Activated T-cell treated with anti-CD3 and anti-CD28 coated beads, Interleukin-2, amount 50 U/mL, for 72 hours (primary cell): ENCODE data around the gene UTS2R. TPM values are rescaled to one million over a fixed set of nuclear protein-coding genes. Genes with fewer than 3 reads are reported as not detected.
"Not testable (repeated sequence)": the region's sequence is repeated elsewhere in the genome, so short reads cannot be mapped to it uniquely, and the experiment has no call there.

Experiments
- ATAC-seq, 2 donors: fragments of 150-1000 bp; cut with Tn5 transposase; replicated peaks in 1 of 2; 2 replicates each; pipeline ENCODE4 v1.10.0; 2021; ENCODE audit warnings: moderate library complexity in 2 of 2, mild to moderate bottlenecking in 1 of 2
- DNase-seq, 2 donors: peaks; one replicate each; pipeline ENCODE4 v3.0.0; 2021 to 2022; ENCODE audit warnings: mixed read lengths in 1 of 2
- H3K27ac Mint-ChIP-seq: one replicate; pipeline ENCODE4 v1.8.0; 2022; ENCODE audit warnings: mild to moderate bottlenecking, moderate library complexity, mixed read lengths
- H3K27me3 Mint-ChIP-seq: one replicate; pipeline ENCODE4 v1.8.0; 2022; ENCODE audit warnings: low read depth, mixed read lengths
- H3K36me3 Mint-ChIP-seq, 2 donors: one replicate each; pipeline ENCODE4 v1.8.0; 2022; ENCODE audit warnings: mixed read lengths in 2 of 2, mild to moderate bottlenecking in 1 of 2; ENCODE audit not compliant: insufficient read depth in 2 of 2
- H3K4me1 Mint-ChIP-seq: one replicate; pipeline ENCODE4 v1.8.0; 2022; ENCODE audit warnings: low read depth, mixed read lengths
- H3K4me3 Mint-ChIP-seq, 2 donors: one replicate each; pipeline ENCODE4 v1.8.0; 2022; ENCODE audit warnings: mild to moderate bottlenecking in 2 of 2, mixed read lengths in 2 of 2, moderate library complexity in 2 of 2
- H3K9me3 Mint-ChIP-seq, 2 donors: one replicate each; pipeline ENCODE4 v1.8.0; 2022; ENCODE audit warnings: mixed read lengths in 2 of 2
- total RNA-seq, 2 donors: library from RNA; stranded (reverse); gene quantifications; one replicate each; pipeline ENCODE4 v1.2.3, GENCODE V29; 2022

UTS2R gene
- total RNA-seq, 2 donors from 2014 or later = 0.46 TPM; not detected in 1

DNA sequence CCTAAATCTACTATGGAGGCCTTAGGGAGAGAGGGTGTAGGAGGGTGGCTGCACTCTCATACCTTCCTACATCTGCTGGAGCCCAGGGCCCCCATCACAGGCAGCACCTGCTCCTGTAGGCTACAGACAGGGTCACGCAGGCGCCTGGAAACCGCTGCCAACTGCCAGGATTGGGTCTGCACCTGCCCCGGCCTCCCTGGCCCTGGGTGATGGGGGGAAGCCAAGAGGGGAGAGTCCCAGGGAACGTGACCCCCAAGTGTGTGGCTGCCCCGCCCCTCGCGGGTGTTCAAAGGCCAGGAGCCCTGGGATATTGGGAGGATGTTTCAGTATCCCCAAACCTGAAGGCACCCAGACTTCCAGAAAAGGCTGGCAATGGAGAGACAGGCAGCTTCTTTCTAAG is 18.1 kb upstream of the UTS2R start:
- peaks cover 6% of the 10 kb centered on the region for H3K27me3 Mint-ChIP-seq
- no peak overlapping the region for H3K4me3 Mint-ChIP-seq
- DNase-seq = no peak
- peaks cover 21% of the 10 kb centered on the region for H3K4me1 Mint-ChIP-seq
- H3K27ac Mint-ChIP-seq = no peak overlapping the region
- no peaks in the 10 kb centered on the region for H3K36me3 Mint-ChIP-seq
- H3K9me3 Mint-ChIP-seq = no peaks in the 10 kb centered on the region
- no peak for ATAC-seq

DNA sequence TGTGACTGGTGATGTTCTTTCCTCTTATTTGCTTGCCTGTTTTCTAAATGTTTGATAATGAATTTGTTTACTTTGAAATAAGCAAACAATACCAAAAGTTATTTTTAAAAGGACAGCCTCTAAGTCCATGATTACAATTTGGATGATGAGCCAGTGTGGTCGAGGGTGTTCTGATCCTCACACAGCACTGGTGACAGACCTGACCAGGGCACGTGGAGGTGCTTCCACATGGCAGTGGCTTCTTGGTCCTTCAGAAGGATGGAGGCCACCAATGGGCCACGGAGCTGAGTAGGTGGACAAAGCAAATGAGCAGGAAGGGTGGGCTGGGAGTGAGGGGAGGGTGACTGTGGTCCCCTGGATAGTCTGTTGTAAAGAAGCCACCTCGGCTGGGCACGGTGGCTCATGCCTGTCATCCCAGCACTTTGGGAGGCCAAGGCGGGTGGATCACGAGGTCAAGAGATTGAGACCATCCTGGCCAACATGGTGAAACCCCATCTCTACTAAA is 16.7 kb upstream of the UTS2R start:
- Mint-ChIP-seq H3K4me3 (no peak overlapping the region), H3K27me3 (peaks cover 11% of the 10 kb centered on the region), H3K36me3 (no peaks in the 10 kb centered on the region), H3K4me1 (peaks cover 26% of the 10 kb centered on the region), H3K27ac (no peak overlapping the region), H3K9me3 (no peaks in the 10 kb centered on the region)
- DNase-seq (no peak), ATAC-seq (no peak)

DNA sequence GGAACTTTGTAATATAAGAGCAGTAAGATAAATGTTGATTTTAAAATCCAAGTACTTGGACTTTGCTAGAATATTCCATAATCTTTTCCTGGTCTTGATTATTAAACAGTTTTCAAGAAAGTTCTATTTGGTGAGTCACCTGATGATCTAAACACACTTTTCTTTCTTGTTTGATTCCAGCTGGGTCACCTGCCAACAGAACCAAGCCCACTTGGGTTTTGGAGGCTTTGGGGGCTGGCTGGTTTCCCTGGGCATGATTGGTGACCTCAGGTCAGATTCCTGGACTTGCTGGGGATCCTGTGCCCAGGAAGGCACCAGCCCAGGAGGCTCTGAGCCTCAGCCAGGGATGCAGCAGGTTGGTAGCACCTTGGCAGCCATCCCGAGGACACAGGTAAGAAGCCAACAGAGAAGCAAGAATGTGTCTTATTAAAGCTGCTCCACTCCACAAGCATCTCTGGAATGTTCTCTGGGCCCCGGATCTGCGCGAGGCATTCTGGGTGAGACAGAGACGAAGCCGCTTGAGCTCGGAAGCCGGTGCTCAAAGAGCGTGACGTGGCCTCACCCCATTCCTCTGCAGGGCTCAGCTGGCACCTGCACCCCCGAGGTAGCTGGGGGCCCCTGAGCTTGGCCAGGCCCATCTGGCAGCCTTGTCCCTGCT is 15.7 kb upstream of the UTS2R start:
- H3K27ac Mint-ChIP-seq = no peak overlapping the region
- peaks cover 11% of the 10 kb centered on the region for H3K27me3 Mint-ChIP-seq
- ATAC-seq (no peak), DNase-seq (no peak)
- H3K4me3 Mint-ChIP-seq = no peak overlapping the region
- H3K9me3 Mint-ChIP-seq = no peaks in the 10 kb centered on the region
- no peaks in the 10 kb centered on the region for H3K36me3 Mint-ChIP-seq
- peaks cover 21% of the 10 kb centered on the region for H3K4me1 Mint-ChIP-seq

DNA sequence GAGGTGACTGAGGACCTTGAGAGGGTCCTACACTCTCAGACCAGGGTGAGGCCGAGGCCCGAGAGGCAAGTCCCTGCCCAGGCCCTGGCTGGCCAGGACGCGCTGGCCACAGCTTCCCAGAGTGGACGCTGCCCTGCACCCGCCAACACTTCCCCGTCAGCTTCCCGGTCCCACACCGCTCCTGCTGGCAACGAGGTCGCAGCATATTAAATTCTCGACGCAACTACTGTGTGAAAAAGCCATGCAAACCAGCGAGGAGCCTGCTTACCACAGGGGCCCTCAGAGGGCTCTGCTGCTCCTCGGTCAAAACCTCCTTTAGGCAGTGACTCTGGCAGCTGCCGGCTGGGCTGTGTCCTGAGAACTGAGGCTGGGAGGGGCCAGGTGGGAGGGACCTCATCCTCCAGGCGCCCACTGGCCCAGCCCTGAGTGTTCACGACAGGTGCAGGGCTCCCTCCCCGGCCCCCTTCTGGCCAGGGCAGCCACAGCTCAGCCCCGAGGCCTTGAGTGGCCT is 14.7 kb upstream of the UTS2R start:
- Mint-ChIP-seq H3K27ac (no peak overlapping the region), H3K27me3 (peaks cover 11% of the 10 kb centered on the region), H3K9me3 (no peaks in the 10 kb centered on the region), H3K4me3 (no peak overlapping the region), H3K36me3 (no peaks in the 10 kb centered on the region), H3K4me1 (peaks cover 13% of the 10 kb centered on the region)
- DNase-seq = no peak
- ATAC-seq = no peak

DNA sequence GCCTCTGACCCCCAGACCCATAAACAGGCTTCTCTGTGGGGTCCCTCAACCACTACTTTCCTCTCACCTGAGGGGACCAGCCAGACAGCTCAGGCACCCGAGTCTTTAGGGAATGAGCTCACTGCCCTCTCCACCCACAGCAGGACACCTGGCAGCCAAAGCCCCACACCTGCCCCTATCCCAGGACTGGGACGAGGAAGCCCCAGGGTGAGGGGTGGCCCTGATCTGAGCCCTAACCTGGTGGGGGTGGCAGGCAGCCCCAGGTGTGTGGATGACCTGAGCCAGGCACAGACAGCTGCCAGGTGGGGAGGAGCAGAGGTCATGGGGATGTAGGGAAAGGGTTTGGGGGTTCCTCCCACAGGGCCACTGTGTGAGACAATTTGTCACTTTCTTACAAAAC is 14.2 kb upstream of the UTS2R start:
- Mint-ChIP-seq H3K4me3 (no peak overlapping the region), H3K36me3 (no peaks in the 10 kb centered on the region), H3K27ac (no peak overlapping the region), H3K27me3 (peaks cover 11% of the 10 kb centered on the region), H3K4me1 (peaks cover 8% of the 10 kb centered on the region), H3K9me3 (no peaks in the 10 kb centered on the region)
- DNase-seq (no peak), ATAC-seq (peak in 1 of 2 donors; percentile 21)

DNA sequence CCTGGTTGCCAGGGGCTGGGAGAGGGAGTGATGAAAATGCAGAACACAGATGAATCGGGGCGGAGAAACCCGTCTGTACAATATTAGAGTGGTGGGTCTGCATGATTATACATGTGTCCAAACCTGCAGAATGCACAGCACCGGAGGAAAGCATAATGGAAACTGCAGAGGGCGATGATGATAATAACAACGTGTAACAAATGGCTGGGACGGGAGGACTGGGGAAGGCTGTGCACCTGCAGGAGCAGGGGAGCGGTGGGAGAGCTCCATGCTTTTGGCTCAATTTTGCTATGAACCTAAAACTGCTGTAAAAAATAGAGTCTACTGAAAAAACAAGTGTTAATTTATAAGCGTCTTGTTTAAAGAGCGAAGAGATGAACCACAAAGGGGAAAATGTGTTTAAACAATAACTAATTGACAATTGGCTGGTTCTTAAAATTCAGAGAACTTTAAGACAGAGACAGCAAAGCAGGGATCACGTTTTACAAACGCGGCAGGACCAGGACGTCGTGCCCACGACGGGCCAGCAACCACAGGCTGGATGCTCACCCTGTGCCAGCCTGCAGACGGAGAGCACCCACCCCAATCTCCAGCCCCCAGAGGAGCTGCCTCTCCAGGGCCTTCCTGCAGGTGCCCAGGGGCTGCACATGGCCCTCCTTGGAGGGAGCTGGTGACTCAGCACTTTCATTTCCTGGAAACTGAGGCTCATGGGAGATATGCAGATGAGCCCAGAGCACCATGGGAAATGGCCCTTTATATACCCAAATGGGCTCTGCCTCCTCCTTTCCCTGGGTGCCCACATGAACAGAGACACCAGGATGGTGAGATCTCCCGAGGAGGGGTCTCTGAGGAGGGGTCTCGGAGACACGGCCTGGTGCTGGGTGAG is 12.9 kb upstream of the UTS2R start, which contains the start of gene TEX19:
TSS of gene TEX19 (plus strand) at position 783 of the 886 bp plus-strand sequence. CDS start 2,904 bp downstream, outside the sequence.
- DNase-seq (no peak), ATAC-seq (peak in 1 of 2 donors; percentile 11)
- H3K36me3 Mint-ChIP-seq = no peaks in the 10 kb centered on the region
- no peaks in the 10 kb centered on the region for H3K9me3 Mint-ChIP-seq
- no peak within 1 kb of the TSS for H3K4me3 Mint-ChIP-seq
- H3K4me1 Mint-ChIP-seq = peaks cover 8% of the 10 kb centered on the region
- H3K27ac Mint-ChIP-seq = peak within 1 kb of the TSS; percentile 61
- H3K27me3 Mint-ChIP-seq = peaks cover 11% of the 10 kb centered on the region

DNA sequence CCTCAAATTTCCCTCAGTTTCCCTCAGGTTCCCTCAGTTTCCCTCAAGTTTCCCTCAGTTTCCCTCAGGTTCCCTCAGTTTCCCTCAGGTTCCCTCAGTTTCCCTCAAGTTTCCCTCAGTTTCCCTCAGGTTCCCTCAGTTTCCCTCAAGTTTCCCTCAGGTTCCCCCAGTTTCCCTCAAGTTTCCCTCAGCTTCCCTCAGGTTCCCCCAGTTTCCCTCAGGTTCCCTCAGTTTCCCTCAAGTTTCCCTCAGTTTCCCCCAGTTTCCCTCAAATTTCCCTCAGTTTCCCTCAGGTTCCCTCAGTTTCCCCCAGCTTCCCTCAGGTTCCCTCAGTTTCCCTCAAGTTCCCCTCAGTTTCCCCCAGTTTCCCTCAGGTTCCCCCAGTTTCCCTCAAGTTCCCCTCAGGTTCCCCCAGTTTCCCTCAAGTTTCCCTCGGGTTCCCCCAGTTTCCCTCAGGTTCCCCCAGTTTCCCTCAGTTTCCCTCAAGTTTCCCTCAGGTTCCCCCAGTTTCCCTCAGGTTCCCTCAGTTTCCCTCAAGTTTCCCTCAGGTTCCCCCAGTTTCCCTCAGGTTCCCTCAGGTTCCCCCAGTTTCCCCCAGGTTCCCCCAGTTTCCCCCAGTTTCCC is 12.0 kb upstream of the UTS2R start:
- H3K9me3 Mint-ChIP-seq, H3K27ac Mint-ChIP-seq, DNase-seq, H3K4me1 Mint-ChIP-seq, H3K36me3 Mint-ChIP-seq, H3K4me3 Mint-ChIP-seq, ATAC-seq: not testable (repeated sequence)
- H3K27me3 Mint-ChIP-seq = peaks cover 11% of the 10 kb centered on the region

DNA sequence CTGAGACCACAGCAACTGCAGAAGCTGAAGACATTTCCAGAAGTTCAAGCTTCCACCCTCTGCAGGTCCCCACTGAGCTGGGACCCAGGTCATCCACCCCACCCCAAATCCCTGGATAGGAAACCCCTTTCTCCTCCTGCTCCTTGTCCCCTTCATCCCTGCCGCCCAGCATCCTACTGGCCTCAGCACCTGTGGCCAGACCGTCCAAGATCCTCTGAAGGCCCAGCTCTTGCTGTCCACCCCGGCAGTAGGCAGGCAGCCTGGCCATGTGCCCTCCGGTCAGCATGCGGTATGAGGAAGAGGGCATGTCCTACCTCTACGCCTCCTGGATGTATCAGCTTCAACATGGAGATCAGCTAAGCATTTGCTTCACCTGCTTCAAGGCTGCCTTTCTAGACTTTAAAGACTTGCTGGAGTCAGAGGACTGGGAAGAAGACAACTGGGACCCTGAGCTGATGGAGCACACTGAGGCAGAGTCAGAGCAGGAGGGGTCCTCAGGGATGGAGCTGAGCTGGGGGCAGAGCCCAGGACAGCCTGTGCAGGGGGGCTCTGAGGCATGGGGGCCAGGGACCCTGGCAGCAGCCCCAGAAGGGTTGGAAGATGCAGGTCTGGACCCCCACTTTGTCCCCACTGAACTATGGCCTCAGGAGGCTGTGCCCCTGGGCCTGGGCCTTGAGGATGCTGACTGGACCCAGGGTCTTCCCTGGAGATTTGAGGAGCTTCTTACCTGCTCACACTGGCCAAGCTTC is 9.5 kb upstream of the UTS2R start:
- DNase-seq (no peak), ATAC-seq (no peak)
- Mint-ChIP-seq H3K27me3 (peaks cover 14% of the 10 kb centered on the region), H3K4me3 (no peak overlapping the region), H3K9me3 (no peaks in the 10 kb centered on the region), H3K27ac (no peak overlapping the region), H3K36me3 (no peaks in the 10 kb centered on the region), H3K4me1 (peaks cover 8% of the 10 kb centered on the region)

DNA sequence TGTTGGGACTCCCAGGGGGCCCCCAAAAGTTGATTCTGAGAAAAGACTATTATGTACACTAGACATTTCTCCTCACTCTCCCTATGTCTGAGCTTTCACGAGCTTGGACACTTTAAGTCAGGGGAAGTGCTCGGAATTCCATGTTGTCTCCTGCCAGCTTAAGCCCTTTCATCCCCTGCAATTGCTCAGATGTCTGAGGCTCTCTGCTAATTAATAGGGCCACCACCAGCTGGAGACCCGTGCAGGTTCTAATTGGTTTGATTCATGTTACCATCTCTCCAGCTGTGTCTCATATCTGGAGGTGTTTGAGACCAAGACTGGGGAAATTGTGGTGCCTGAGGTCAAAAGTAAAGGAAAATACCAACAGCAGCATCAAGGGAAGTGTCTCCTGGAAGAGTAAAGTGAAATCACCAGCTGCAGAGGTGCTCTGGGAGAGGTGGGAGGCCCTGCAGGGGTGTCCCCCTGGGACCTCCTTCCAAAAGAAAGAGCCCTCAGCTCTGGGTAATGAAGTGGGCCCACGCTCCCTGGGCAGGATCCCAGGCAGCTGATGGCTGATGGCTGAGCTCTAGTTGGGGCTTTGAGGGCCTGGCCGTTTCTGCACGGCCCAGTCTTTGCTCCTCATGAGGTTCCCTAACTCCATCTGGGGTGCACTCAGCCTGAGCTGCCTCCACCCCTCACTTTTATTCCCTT is 5.8 kb upstream of the UTS2R start:
- peaks cover 27% of the 10 kb centered on the region for H3K27me3 Mint-ChIP-seq
- no peak overlapping the region for H3K27ac Mint-ChIP-seq
- peaks cover 5% of the 10 kb centered on the region for H3K4me1 Mint-ChIP-seq
- DNase-seq (no peak), ATAC-seq (no peak)
- no peak overlapping the region for H3K4me3 Mint-ChIP-seq
- H3K9me3 Mint-ChIP-seq = no peaks in the 10 kb centered on the region
- no peaks in the 10 kb centered on the region for H3K36me3 Mint-ChIP-seq

DNA sequence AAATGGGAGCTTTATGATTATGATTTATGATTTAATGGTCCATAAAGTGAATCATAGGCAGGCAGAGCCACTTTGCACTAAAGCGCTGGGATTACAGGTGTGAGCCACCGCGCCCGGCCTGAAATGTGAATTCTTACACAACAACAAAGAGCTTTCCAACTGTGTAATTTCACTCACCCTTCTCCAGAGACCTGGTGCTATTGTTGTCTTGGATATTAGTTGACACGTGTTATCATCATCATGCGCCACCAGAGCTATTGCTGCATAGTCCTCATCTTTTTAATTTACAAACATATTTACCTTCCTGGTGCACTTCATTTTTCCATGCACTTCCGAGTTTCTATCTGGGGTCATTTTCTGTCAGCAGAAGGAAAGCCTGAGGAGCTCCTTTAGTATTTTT is 4.8 kb upstream of the UTS2R start:
- no peak for ATAC-seq
- H3K4me1 Mint-ChIP-seq = peaks cover 10% of the 10 kb centered on the region
- DNase-seq = no peak

DNA sequence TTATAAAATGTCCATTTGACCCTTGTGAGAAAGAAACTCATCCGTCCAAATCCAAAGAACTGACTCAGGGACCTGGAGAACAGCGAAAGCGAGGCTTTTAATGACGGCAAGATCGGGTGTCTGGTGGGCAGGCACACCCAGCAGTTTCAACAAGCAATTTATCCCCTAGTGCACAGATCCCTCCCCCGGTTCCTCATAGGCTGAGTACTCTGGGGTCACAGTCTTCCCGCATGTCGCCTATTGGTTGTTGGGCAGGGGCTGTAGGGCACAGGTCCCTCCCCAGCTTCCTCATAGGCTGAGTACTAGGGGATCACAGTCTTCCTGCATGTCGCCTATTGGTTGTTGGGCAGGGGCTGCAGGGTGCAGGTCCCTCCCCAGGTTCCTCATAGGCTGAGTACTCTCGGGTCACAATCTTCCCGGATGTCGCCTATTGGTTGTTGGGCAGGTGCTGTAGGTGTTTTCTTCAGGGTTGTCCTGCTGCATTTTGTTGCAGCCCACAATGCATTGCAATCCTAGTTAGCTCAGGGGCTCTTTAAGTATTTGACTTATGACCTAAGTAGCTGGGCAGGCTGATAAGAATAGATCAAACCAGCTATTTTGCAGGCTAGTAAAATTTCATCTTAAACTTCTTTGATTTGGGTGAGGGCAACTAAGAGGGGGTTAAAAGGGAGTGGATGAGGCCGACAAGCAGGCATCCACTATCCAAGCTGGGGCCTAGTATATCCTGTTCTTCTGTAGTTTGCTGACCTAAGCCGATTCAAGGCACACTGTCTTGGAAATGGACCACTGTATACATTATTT is 3.6 kb upstream of the UTS2R start:
- no peak overlapping the region for H3K27ac Mint-ChIP-seq
- H3K4me3 Mint-ChIP-seq = no peak overlapping the region
- no peak for DNase-seq
- H3K36me3 Mint-ChIP-seq = no peaks in the 10 kb centered on the region
- H3K9me3 Mint-ChIP-seq = no peaks in the 10 kb centered on the region
- ATAC-seq = peak; percentile 52 to 66
- H3K27me3 Mint-ChIP-seq = peaks cover 40% of the 10 kb centered on the region
- peaks cover 16% of the 10 kb centered on the region for H3K4me1 Mint-ChIP-seq

More for the DNA sequence above, 4.8 kb upstream of the UTS2R start:
- H3K4me3 Mint-ChIP-seq = no peak overlapping the region
- no peak overlapping the region for H3K27ac Mint-ChIP-seq
- H3K9me3 Mint-ChIP-seq = no peaks in the 10 kb centered on the region
- no peaks in the 10 kb centered on the region for H3K36me3 Mint-ChIP-seq
- peaks cover 32% of the 10 kb centered on the region for H3K27me3 Mint-ChIP-seq
